ENCODE results near the gene TMPRSS11D.

TMPRSS11D gene

GRCh38 chr4:67909905-67910584, 26.2 kb upstream of the TMPRSS11D start:
- H3K4me3 ChIP-seq (ENCODE audit: low read depth, low read length) = no peak overlapping the region
- peak; percentile 32 for DNase-seq (ENCODE audit: low read depth)
- peak; percentile 41 for TF ChIP-seq CTCF (IDR thresholded peaks at IDR 0.05; ENCODE audit: insufficient read depth, low read depth, low read length, missing control alignments)

GRCh38 chr4:67907650-67908049, 23.8 kb upstream of the TMPRSS11D start:
- no peak for TF ChIP-seq CTCF (IDR thresholded peaks at IDR 0.05; ENCODE audit: insufficient read depth, low read depth, low read length, missing control alignments)
- no peak overlapping the region for H3K4me3 ChIP-seq (ENCODE audit: low read depth, low read length)
- no peak for DNase-seq (ENCODE audit: low read depth)

- no peak overlapping the region for H3K4me3 ChIP-seq (ENCODE audit: low read depth, low read length)
- no peak for TF ChIP-seq CTCF (IDR thresholded peaks at IDR 0.05; ENCODE audit: insufficient read depth, low read depth, low read length, missing control alignments)
- DNase-seq (ENCODE audit: low read depth) = no peak
Measured at GRCh38 chr4:67899096-67899495, 15.3 kb upstream of the TMPRSS11D start.

- H3K4me3 ChIP-seq (ENCODE audit: low read depth, low read length) = no peak overlapping the region
- no peak for TF ChIP-seq CTCF (IDR thresholded peaks at IDR 0.05; ENCODE audit: insufficient read depth, low read depth, low read length, missing control alignments)
- DNase-seq (ENCODE audit: low read depth) = no peak
Measured at GRCh38 chr4:67897686-67898085, 13.9 kb upstream of the TMPRSS11D start.

- no peak for TF ChIP-seq CTCF (IDR thresholded peaks at IDR 0.05; ENCODE audit: insufficient read depth, low read depth, low read length, missing control alignments)
- no peak for DNase-seq (ENCODE audit: low read depth)
Measured at GRCh38 chr4:67896421-67897065, 12.7 kb upstream of the TMPRSS11D start.

GRCh38 chr4:67894659-67895058, 10.9 kb upstream of the TMPRSS11D start:
- no peak overlapping the region for H3K4me3 ChIP-seq (ENCODE audit: low read depth, low read length)
- DNase-seq (ENCODE audit: low read depth) = no peak
- no peak for TF ChIP-seq CTCF (IDR thresholded peaks at IDR 0.05; ENCODE audit: insufficient read depth, low read depth, low read length, missing control alignments)

More at GRCh38 chr4:67896421-67897065, 12.7 kb upstream of the TMPRSS11D start:
- H3K4me3 ChIP-seq (ENCODE audit: low read depth, low read length) = no peak overlapping the region

Data from GM12865 (cell line).